Activated CD4-positive, alpha-beta T cell treated with anti-CD3 and anti-CD28 coated beads, Interleukin-2, amount 50 U/mL, for 4 hours (primary cell): ENCODE results near the gene NUTM2A.
"Not testable (repeated sequence)": the region's sequence is repeated elsewhere in the genome, so short reads cannot be mapped to it uniquely, and the experiment has no call there.

ENCODE experiments used
- DNase-seq, 2 experiments: peaks; one replicate each; pipeline ENCODE4 v3.0.0-alpha.2; 2020

The NUTM2A gene

GRCh38 chr10:87280749-87281392 is 55.6 kb downstream of the NUTM2A start:
- not testable (repeated sequence) for DNase-seq
